ENCODE data around the gene TLNRD1. TPM values are rescaled to one million over a fixed set of nuclear protein-coding genes. Genes with fewer than 3 reads are reported as not detected.
A peak's percentile ranks its signal among the peaks of the same experiment; 100 is the strongest.

The TLNRD1 gene
- total RNA-seq, 1 experiment from 2014 or later: 24.7 TPM

DNA sequence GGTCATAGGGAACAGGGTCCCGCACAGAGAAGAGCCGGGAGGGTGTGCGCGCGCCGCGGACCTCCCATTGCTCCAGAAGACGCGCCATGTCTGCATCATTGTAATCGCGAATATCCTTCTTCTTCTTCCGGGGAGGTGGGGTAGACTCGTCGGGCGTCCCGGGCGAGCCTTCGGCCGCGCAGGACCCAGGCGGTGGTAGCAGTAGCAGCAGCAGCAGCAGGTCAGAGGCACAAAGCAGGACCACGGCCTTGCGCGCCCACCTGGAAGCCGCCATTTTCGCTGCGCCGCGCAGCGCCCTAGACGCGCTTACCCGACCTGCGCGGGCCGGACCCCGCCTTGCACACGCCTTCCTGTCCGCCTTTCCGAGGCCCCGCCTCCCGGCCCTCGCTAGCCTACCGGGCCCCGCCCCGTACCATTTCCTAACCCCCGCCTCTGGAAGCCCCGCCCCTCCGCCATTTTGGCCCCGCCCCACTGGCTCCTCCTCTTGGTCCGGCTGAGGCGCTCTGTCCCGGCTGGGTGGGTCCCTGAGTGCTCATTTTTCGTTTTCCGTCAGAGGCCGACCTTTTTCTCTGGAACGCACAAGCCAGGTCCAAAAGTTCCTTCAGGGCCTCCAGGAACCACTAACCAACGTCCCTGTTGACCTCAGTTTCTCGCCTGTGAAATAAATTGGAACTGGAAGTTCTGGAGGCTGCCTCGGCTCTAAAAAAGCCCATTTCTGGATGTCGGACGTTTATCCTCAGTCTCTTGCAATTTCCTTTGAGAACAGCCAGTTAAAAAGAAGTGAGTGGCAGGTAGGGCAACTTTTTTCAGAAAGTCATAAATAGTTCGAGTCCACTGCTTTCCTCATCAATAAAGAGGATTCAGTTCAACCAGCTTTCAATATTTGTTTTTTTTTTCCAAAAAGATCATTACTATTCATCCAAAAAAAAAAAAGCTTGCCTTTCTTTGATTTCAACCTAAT is 10.9 kb upstream of the TLNRD1 start, which contains the start of gene MESD:
Gene MESD (minus strand): TSS at position 302 of the 961 bp plus-strand sequence. CDS start 28 bp downstream, at position 274.
- Histone ChIP-seq H3K36me3 (ENCODE audit: control insufficient read depth, insufficient read depth, low read length) (peaks cover 4% of the 10 kb centered on the region; the same call in 1 of the 2 replicates), H3K4me3 (ENCODE audit: low read depth in 2 of 2, low read length in 2 of 2) (peak within 1 kb of the TSS; percentile 98 to 99), H3K4me1 (ENCODE audit: control insufficient read depth, insufficient read depth, low read length) (peaks cover 17% of the 10 kb centered on the region), H3K9me3 (ENCODE audit: control insufficient read depth, insufficient read depth, low read depth, low read length) (no peaks in the 10 kb centered on the region), H3K27ac (ENCODE audit: low read length) (peak within 1 kb of the TSS; percentile 98), H3K27me3 (ENCODE audit: control insufficient read depth, insufficient read depth, low read length) (no peaks in the 10 kb centered on the region)
- BruUV-seq (replicated peaks): TSS peak; percentile 92
- intact Hi-C loops (cut with micrococcal nuclease; ENCODE audit: unreplicated experiment): loop anchor here (10.0 kb wide), 1 partner anchor 115 kb away; no protein-coding TSS in a partner anchor
- ChIA-PET CTCF (interaction anchor here (0.6 kb wide), 1 partner anchor 290 kb away, joined by 4 read pairs; no protein-coding TSS in a partner anchor), POLR2A (interaction anchor here (0.9 kb wide), 1 partner anchor 11 kb away, joined by 7 read pairs; the partner anchor contains the start of gene TLNRD1)
- TF ChIP-seq TCF7L2 (IDR thresholded peaks at IDR 0.05; ENCODE audit: low read depth, low read length) (peak; percentile 66), POLR2AphosphoS5 (IDR thresholded peaks at IDR 0.05; ENCODE audit: low read depth, low read length) (peak; percentile 95), SIN3A (IDR thresholded peaks at IDR 0.05; ENCODE audit: borderline replicate concordance, insufficient read depth, low read depth, low read length) (peak; percentile 76; the same call in 1 of the 2 replicates)
- TF ChIP-seq, protein P1, sequence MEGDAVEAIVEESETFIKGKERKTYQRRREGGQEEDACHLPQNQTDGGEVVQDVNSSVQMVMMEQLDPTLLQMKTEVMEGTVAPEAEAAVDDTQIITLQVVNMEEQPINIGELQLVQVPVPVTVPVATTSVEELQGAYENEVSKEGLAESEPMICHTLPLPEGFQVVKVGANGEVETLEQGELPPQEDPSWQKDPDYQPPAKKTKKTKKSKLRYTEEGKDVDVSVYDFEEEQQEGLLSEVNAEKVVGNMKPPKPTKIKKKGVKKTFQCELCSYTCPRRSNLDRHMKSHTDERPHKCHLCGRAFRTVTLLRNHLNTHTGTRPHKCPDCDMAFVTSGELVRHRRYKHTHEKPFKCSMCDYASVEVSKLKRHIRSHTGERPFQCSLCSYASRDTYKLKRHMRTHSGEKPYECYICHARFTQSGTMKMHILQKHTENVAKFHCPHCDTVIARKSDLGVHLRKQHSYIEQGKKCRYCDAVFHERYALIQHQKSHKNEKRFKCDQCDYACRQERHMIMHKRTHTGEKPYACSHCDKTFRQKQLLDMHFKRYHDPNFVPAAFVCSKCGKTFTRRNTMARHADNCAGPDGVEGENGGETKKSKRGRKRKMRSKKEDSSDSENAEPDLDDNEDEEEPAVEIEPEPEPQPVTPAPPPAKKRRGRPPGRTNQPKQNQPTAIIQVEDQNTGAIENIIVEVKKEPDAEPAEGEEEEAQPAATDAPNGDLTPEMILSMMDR (IDR thresholded peaks at IDR 0.05): no peak
- ATAC-seq (peak; percentile 100), DNase-seq (ENCODE audit: low read depth, low spot score) (peak; percentile 71)
- in situ Hi-C loops (cut with HindIII; ENCODE audit: low pct_unique_long_range_greater_than_20kb, low sequenced_read_pairs): no loop called here

DNA sequence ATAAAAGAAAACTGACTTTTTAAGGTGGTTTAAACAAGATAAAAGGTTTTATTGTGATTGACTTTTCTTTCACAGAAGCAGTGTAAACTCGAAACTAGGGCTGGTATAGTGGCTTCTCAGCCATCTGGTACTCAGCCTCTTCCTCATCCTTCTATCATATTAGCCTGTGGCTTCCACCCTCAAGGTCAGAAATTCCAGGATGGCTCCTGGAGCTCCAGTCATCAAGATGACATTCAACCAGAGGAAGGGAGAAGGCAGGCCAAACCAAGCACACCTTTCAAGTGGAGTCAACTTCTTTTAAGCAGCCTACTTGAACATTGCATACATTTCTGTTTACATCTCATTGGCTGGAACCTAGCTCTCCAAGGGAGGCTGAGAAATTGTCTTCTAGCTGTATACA is 9.8 kb upstream of the TLNRD1 start:
- TF ChIP-seq, protein P2, sequence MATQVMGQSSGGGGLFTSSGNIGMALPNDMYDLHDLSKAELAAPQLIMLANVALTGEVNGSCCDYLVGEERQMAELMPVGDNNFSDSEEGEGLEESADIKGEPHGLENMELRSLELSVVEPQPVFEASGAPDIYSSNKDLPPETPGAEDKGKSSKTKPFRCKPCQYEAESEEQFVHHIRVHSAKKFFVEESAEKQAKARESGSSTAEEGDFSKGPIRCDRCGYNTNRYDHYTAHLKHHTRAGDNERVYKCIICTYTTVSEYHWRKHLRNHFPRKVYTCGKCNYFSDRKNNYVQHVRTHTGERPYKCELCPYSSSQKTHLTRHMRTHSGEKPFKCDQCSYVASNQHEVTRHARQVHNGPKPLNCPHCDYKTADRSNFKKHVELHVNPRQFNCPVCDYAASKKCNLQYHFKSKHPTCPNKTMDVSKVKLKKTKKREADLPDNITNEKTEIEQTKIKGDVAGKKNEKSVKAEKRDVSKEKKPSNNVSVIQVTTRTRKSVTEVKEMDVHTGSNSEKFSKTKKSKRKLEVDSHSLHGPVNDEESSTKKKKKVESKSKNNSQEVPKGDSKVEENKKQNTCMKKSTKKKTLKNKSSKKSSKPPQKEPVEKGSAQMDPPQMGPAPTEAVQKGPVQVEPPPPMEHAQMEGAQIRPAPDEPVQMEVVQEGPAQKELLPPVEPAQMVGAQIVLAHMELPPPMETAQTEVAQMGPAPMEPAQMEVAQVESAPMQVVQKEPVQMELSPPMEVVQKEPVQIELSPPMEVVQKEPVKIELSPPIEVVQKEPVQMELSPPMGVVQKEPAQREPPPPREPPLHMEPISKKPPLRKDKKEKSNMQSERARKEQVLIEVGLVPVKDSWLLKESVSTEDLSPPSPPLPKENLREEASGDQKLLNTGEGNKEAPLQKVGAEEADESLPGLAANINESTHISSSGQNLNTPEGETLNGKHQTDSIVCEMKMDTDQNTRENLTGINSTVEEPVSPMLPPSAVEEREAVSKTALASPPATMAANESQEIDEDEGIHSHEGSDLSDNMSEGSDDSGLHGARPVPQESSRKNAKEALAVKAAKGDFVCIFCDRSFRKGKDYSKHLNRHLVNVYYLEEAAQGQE (IDR thresholded peaks at IDR 0.05; ENCODE audit: insufficient read depth in 1 of 2, low read depth in 2 of 2, low read length in 1 of 2): no peak
- TF ChIP-seq POLR2AphosphoS5 (IDR thresholded peaks at IDR 0.05; ENCODE audit: low read depth, low read length): no peak
- TF ChIP-seq TCF7L2 (IDR thresholded peaks at IDR 0.05; ENCODE audit: low read depth, low read length): no peak
- TF ChIP-seq SIN3A (IDR thresholded peaks at IDR 0.05; ENCODE audit: borderline replicate concordance, insufficient read depth, low read depth, low read length): no peak
- TF ChIP-seq, protein P1 (IDR thresholded peaks at IDR 0.05): no peak
- Histone ChIP-seq H3K27ac (ENCODE audit: low read length) (no peak overlapping the region), H3K27me3 (ENCODE audit: control insufficient read depth, insufficient read depth, low read length) (no peaks in the 10 kb centered on the region), H3K9me3 (ENCODE audit: control insufficient read depth, insufficient read depth, low read depth, low read length) (no peaks in the 10 kb centered on the region), H3K4me3 (ENCODE audit: low read depth in 2 of 2, low read length in 2 of 2) (no peak overlapping the region), H3K4me1 (ENCODE audit: control insufficient read depth, insufficient read depth, low read length) (peaks cover 17% of the 10 kb centered on the region), H3K36me3 (ENCODE audit: control insufficient read depth, insufficient read depth, low read length) (peaks cover 4% of the 10 kb centered on the region; the same call in 1 of the 2 replicates)
- CTCF ChIA-PET: no interaction called here
- DNase-seq (ENCODE audit: low read depth, low spot score): no peak
- in situ Hi-C loops (cut with HindIII; ENCODE audit: low pct_unique_long_range_greater_than_20kb, low sequenced_read_pairs) (no loop called here), intact Hi-C loops (cut with micrococcal nuclease; ENCODE audit: unreplicated experiment) (loop anchor here (10.0 kb wide), 1 partner anchor 114 kb away; no protein-coding TSS in a partner anchor)
- no TSS peak for BruUV-seq (replicated peaks)
- ATAC-seq: no peak
- POLR2A ChIA-PET: no interaction called here
